PC-3 (cell line): ENCODE measurements around the gene AMPD1. TPM values are rescaled to one million over a fixed set of nuclear protein-coding genes. Genes with fewer than 3 reads are reported as not detected.

Source experiments
- ATAC-seq: fragments of 200-7000 bp; cut with Tn5 transposase; 2 replicates; pipeline ENCODE4 v1.9.1; 2020; ENCODE audit warnings: mild to moderate bottlenecking, moderate library complexity
- BruUV-seq: library from RNA; stranded (reverse); fragments of 400-500 nt; replicated peaks from 2 replicates; lab custom pipeline; 2021; lab: Mats Ljungman, UMichigan
- CTCF ChIA-PET: fragments of 300-600 bp; sonication (Branson Sonifier 250); formaldehyde crosslinking; loops from one replicate; lab custom pipeline; 2022; ENCODE audit warnings: antibody characterized with exemption; lab: Charles Lee
- POLR2A ChIA-PET: fragments of 300-600 bp; sonication (Branson Sonifier 250); formaldehyde crosslinking; loops from one replicate; lab custom pipeline; 2022; ENCODE audit warnings: antibody characterized with exemption; ENCODE audit not compliant: unreplicated experiment; lab: Charles Lee
- DNase-seq: peaks from one replicate; pipeline ENCODE4 v3.0.0-alpha.2; 2015
- H2AFZ ChIP-seq: fragments of 300-600 bp; sonication (generic); 2 replicates; pipeline ENCODE4 v1.6.0; 2016; ENCODE audit warnings: antibody characterized with exemption, low read length
- H3F3A ChIP-seq: fragments of 300-600 bp; sonication (generic); one replicate; pipeline ENCODE4 v1.6.0; 2017; ENCODE audit warnings: antibody characterized with exemption, low read length, control low read depth, mild to moderate bottlenecking; ENCODE audit not compliant: unreplicated experiment
- H3K27ac ChIP-seq: fragments of 300-600 bp; sonication (generic); 2 replicates; pipeline ENCODE4 v1.5.1; 2016; ENCODE audit warnings: mild to moderate bottlenecking, low read length
- H3K27me3 ChIP-seq: fragments of 300-600 bp; sonication (generic); 2 replicates; pipeline ENCODE4 v1.6.1; 2016; ENCODE audit warnings: low read length, mixed read lengths
- H3K36me3 ChIP-seq: fragments of 300-600 bp; sonication (generic); 2 replicates; pipeline ENCODE4 v1.6.1; 2016; ENCODE audit warnings: low read depth, mixed run types, low read length, mixed read lengths
- H3K4me1 ChIP-seq: fragments of 300-600 bp; sonication (generic); 2 replicates; pipeline ENCODE4 v1.5.1; 2016; ENCODE audit warnings: low read length; ENCODE audit not compliant: insufficient read depth
- H3K4me2 ChIP-seq: fragments of 300-600 bp; sonication (generic); 2 replicates; pipeline ENCODE4 v1.6.0; 2016; ENCODE audit warnings: low read length
- H3K4me3 ChIP-seq: fragments of 300-600 bp; sonication (generic); 2 replicates; pipeline ENCODE4 v1.5.1; 2016; ENCODE audit warnings: mild to moderate bottlenecking, low read length, mixed read lengths
- H3K79me2 ChIP-seq: fragments of 300-600 bp; sonication (generic); 2 replicates; pipeline ENCODE4 v1.6.1; 2017; ENCODE audit warnings: low read length, mixed read lengths
- H3K9ac ChIP-seq: fragments of 300-600 bp; sonication (generic); 2 replicates; pipeline ENCODE4 v1.6.0; 2016; ENCODE audit warnings: mild to moderate bottlenecking, low read length
- H3K9me2 ChIP-seq: fragments of 300-600 bp; sonication (generic); replicated peaks from 2 replicates; pipeline ENCODE4 v1.6.1; 2016; ENCODE audit warnings: mixed run types, low read length, mixed read lengths
- H3K9me3 ChIP-seq: fragments of 300-600 bp; sonication (generic); 2 replicates; pipeline ENCODE4 v1.6.1; 2016; ENCODE audit warnings: low read length, mixed read lengths
- H4K20me1 ChIP-seq: fragments of 300-600 bp; sonication (generic); 2 replicates; pipeline ENCODE4 v1.6.1; 2016; ENCODE audit warnings: low read length, mixed read lengths
- EZH2 ChIP-seq: fragments of 300-600 bp; sonication (generic); IDR thresholded peaks from one replicate; pipeline ENCODE4 v1.6.1; 2017; ENCODE audit warnings: antibody characterized with exemption, mild to moderate bottlenecking, low read length; ENCODE audit not compliant: unreplicated experiment
- EZH2phosphoT487 ChIP-seq: fragments of 300-600 bp; sonication (generic); IDR thresholded peaks from 2 replicates; pipeline ENCODE4 v1.6.1; 2018; ENCODE audit warnings: mild to moderate bottlenecking, antibody characterized with exemption, low read length, borderline replicate concordance
- intact Hi-C: fragments of 100-400 bp; cut with micrococcal nuclease; formaldehyde crosslinking; loops from 2 replicates; pipeline ENCODE4 v1.9.0; 2023
- total RNA-seq: library from RNA; depleted of rRNA; stranded (reverse); fragments of >200 nt; gene quantifications from 2 replicates; pipeline ENCODE4 v1.2.3, GENCODE V29; 2014
- TF ChIP-seq, protein P1 (sequence below): fragments of 300-600 bp; sonication (generic); conservative IDR thresholded peaks from 2 replicates; pipeline ENCODE4 v1.5.1; 2017; ENCODE audit warnings: antibody characterized with exemption, low read depth, mild to moderate bottlenecking, low read length

Gene AMPD1
- total RNA-seq, 1 experiment from 2014 or later = not detected

DNA sequence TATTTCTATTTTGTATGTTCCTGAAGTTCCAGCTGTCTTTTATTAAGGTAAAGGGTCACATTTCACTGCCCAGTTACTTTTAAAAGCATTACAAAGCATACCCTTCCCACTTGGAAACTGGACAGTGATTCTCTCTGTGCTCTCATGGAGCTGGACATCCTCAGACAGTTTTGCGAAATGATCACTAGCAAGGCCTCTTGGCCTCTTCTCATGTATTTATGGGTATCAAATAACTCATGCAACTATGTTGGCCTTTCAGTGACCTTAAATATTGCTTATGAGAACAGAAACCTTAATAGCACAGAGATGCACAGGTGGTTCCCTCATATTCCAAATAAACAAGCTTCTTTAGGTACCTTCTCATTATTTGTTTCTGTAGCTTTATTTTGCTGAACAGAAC lies 7.9 kb upstream of the AMPD1 start:
- CTCF ChIA-PET = interaction anchor here (0.6 kb wide), 1 partner anchor 1892 kb away, joined by 4 read pairs; no protein-coding TSS in a partner anchor
- ATAC-seq = no peak
- no TSS peak for BruUV-seq

DNA sequence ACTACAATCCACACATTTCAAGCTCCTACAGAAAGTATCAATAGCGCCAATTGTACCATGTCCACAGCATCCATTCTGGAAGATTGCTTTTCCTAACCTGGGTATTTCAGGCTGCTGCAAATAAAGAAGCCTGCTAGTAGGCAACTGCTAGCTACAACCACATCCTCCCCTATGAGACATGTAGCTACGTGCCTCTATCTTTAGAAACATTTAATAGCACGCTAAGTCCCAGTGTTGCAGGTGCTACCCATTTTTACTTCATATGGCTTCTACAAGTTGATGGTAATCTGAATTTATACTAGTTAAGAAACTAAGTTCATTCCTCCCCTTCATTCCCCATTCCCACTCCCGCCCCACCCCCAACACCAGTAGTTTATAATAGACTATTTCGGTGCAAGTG lies 7.4 kb upstream of the AMPD1 start:
- TF ChIP-seq, protein P1, sequence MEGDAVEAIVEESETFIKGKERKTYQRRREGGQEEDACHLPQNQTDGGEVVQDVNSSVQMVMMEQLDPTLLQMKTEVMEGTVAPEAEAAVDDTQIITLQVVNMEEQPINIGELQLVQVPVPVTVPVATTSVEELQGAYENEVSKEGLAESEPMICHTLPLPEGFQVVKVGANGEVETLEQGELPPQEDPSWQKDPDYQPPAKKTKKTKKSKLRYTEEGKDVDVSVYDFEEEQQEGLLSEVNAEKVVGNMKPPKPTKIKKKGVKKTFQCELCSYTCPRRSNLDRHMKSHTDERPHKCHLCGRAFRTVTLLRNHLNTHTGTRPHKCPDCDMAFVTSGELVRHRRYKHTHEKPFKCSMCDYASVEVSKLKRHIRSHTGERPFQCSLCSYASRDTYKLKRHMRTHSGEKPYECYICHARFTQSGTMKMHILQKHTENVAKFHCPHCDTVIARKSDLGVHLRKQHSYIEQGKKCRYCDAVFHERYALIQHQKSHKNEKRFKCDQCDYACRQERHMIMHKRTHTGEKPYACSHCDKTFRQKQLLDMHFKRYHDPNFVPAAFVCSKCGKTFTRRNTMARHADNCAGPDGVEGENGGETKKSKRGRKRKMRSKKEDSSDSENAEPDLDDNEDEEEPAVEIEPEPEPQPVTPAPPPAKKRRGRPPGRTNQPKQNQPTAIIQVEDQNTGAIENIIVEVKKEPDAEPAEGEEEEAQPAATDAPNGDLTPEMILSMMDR = no peak
- Histone ChIP-seq H3K36me3 (peaks cover 19% of the 10 kb centered on the region; the same call in 1 of the 2 replicates), H3K4me2 (no peak overlapping the region), H2AFZ (no peak overlapping the region), H3K9ac (no peak overlapping the region), H3K9me2 (no peaks in the 10 kb centered on the region), H3F3A (no peaks in the 10 kb centered on the region), H3K79me2 (no peaks in the 10 kb centered on the region), H4K20me1 (no peaks in the 10 kb centered on the region), H3K4me1 (no peaks in the 10 kb centered on the region), H3K9me3 (no peaks in the 10 kb centered on the region), H3K4me3 (no peak overlapping the region), H3K27me3 (no peaks in the 10 kb centered on the region), H3K27ac (no peak overlapping the region)
- ChIA-PET CTCF (interaction anchor here (0.6 kb wide), 1 partner anchor 1893 kb away, joined by 4 read pairs; no protein-coding TSS in a partner anchor), POLR2A (interaction anchor here (1.2 kb wide), 1 partner anchor 14 kb away, joined by 8 read pairs; the partner anchor contains the start of gene NRAS)
- DNase-seq = no peak
- intact Hi-C loops = no loop called here
- BruUV-seq = no TSS peak
- ATAC-seq = no peak

More for the DNA sequence above, 7.9 kb upstream of the AMPD1 start:
- H3K79me2 ChIP-seq = no peaks in the 10 kb centered on the region
- H4K20me1 ChIP-seq = no peaks in the 10 kb centered on the region
- H3K4me2 ChIP-seq = no peak overlapping the region
- no peak for DNase-seq
- no peaks in the 10 kb centered on the region for H3K27me3 ChIP-seq
- no peak overlapping the region for H3K4me3 ChIP-seq
- no peak overlapping the region for H3K9ac ChIP-seq
- H3K4me1 ChIP-seq = no peaks in the 10 kb centered on the region
- POLR2A ChIA-PET = interaction anchor here (1.2 kb wide), 1 partner anchor 13 kb away, joined by 8 read pairs; the partner anchor contains the start of gene NRAS
- no peaks in the 10 kb centered on the region for H3F3A ChIP-seq
- H3K36me3 ChIP-seq = peaks cover 24% of the 10 kb centered on the region; the same call in 1 of the 2 replicates
- H3K9me3 ChIP-seq = no peaks in the 10 kb centered on the region
- H3K27ac ChIP-seq = no peak overlapping the region
- no peak overlapping the region for H2AFZ ChIP-seq
- intact Hi-C loops = no loop called here
- H3K9me2 ChIP-seq = no peaks in the 10 kb centered on the region
- no peak for TF ChIP-seq EZH2

DNA sequence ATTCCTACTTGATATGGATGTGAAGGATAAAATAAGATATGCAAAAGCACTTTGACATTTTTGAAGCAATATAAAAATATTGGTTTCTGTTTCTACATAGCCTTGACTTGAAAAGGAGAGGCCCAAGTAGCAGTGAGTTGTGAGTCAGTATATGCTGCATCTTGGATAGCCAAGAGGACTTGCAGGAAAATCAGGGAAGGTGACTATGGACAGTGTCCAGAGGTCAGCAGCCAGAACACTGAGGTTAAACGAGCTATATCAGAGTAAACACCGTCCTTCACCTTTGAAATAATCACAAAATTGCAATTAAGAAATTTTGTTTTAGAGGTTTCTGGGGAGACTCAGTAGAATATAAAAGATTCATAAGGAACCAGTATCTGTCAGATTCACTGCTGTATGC lies 6.6 kb upstream of the AMPD1 start:
- H3K9me2 ChIP-seq = no peaks in the 10 kb centered on the region
- H3K4me2 ChIP-seq = no peak overlapping the region
- no peak for ATAC-seq
- H3K27ac ChIP-seq = no peak overlapping the region
- no peak overlapping the region for H3K9ac ChIP-seq
- no peak overlapping the region for H3K4me3 ChIP-seq
- H3K79me2 ChIP-seq = no peaks in the 10 kb centered on the region
- H3K27me3 ChIP-seq = no peaks in the 10 kb centered on the region
- no TSS peak for BruUV-seq
- H3K36me3 ChIP-seq = peaks cover 11% of the 10 kb centered on the region; the same call in 1 of the 2 replicates
- no peaks in the 10 kb centered on the region for H3K4me1 ChIP-seq
- ChIA-PET CTCF (no interaction called here), POLR2A (interaction anchor here (1.2 kb wide), 1 partner anchor 14 kb away, joined by 8 read pairs; the partner anchor contains the start of gene NRAS)
- no peak overlapping the region for H2AFZ ChIP-seq
- no peak for DNase-seq
- TF ChIP-seq, protein P1 = no peak
- TF ChIP-seq EZH2phosphoT487 = no peak
- no peak for TF ChIP-seq EZH2
- intact Hi-C loops = no loop called here
- H3F3A ChIP-seq = no peaks in the 10 kb centered on the region
- H3K9me3 ChIP-seq = no peaks in the 10 kb centered on the region
- H4K20me1 ChIP-seq = no peaks in the 10 kb centered on the region
